Adrenal gland (tissue), 12 donors: ENCODE data around the gene NDUFV2. TPM values are rescaled to one million over a fixed set of nuclear protein-coding genes. Genes with fewer than 3 reads are reported as not detected.

Source experiments
- DNase-seq, 7 donors: peaks; one replicate each; pipeline ENCODE4 v3.0.0-alpha.2; 2019 to 2020
- H3K27ac ChIP-seq, 5 donors: fragments of 200-600 bp; sonication (generic) in 4 of 5; 1 replicate in 3 of 5; 2 replicates in 2 of 5; pipeline versions ENCODE4 v1.5.1 to v1.8.0; 2016 to 2020; ENCODE audit warnings: mild to moderate bottlenecking in 1 of 5
- H3K27me3 ChIP-seq: fragments of 200-600 bp; 2 replicates; pipeline ENCODE4 v1.8.0; 2021
- H3K36me3 ChIP-seq, 2 donors: fragments of 200-600 bp; replicated peaks in 1 of 2; 1 replicate in 1 of 2; 2 replicates in 1 of 2; pipeline versions ENCODE4 v1.5.1 to v1.8.0; 2018 to 2022
- H3K4me1 ChIP-seq, 2 donors: fragments of 200-600 bp; replicated peaks in 1 of 2; 1 replicate in 1 of 2; 2 replicates in 1 of 2; pipeline versions ENCODE4 v1.5.1 to v1.8.0; 2018 to 2021
- H3K4me3 ChIP-seq, 4 donors: fragments of 200-600 bp; sonication (generic) in 3 of 4; one replicate each; pipeline ENCODE4 v1.5.1; 2016 to 2018
- H3K9me3 ChIP-seq, 3 donors: fragments of 200-600 bp; sonication (generic) in 1 of 3; replicated peaks in 1 of 3; 1 replicate in 2 of 3; 2 replicates in 1 of 3; pipeline versions ENCODE4 v1.5.1 to v1.8.0; 2016 to 2021
- POLR2A ChIP-seq, 2 donors: fragments of 450-650 bp; IDR thresholded peaks; one replicate each; pipeline ENCODE4 v1.6.1; 2017; ENCODE audit warnings: antibody characterized with exemption in 2 of 2, mild to moderate bottlenecking in 2 of 2, moderate library complexity in 1 of 2
- WGBS, 4 donors: extraction: QIAGEN DNeasy Blood & Tissue Kit in 2 of 4; methylation state at CpG; one replicate each; pipeline versions ENCODE4 v1.1.5 to v1.1.7; 2013 to 2017; 5-methylcytosine and 5-hydroxymethylcytosine counted together
- intact Hi-C, 2 donors: fragments of 100-400 bp; cut with DNase I; formaldehyde crosslinking; loops; one replicate each; pipeline versions ENCODE4 v1.14.1 to v1.15.0; 2022 to 2023
- polyA plus RNA-seq, 3 donors: library from polyadenylated mRNA; stranded (reverse); fragments of 200-250 nt in 2 of 3; fragments of 350-450 nt in 1 of 3; fragmentation: Illumina TruSeq in 1 of 3; extraction: RNeasy Lipid Tissue Mini Kit (QIAGEN cat#74804) in 1 of 3; gene quantifications; one replicate each; pipeline ENCODE4 v1.2.3, GENCODE V29; 2013 to 2014
- total RNA-seq, 9 donors: library from RNA; depleted of rRNA in 4 of 9; stranded (reverse); fragments of >200 nt in 4 of 9; fragments of 120-200 nt in 1 of 9; fragmentation: NEBNext Ultra II Directional in 1 of 9; extraction: Animal tissue kit (Norgen Biotek cat#: 25700) in 1 of 9; gene quantifications; one replicate each; pipeline versions ENCODE4 v1.1.0 to v1.2.4, GENCODE V29; 2013 to 2023
- TF ChIP-seq, protein P1 (sequence below), 6 experiments: fragments of 450-650 bp in 4 of 6; fragments of 200-600 bp in 2 of 6; sonication (generic) in 1 of 6; IDR thresholded peaks; 1 replicate in 5 of 6; 2 replicates in 1 of 6; pipeline versions ENCODE4 v1.5.1 to v1.8.0; 2016 to 2021; ENCODE audit warnings: antibody characterized with exemption in 6 of 6, mild to moderate bottlenecking in 2 of 6, moderate library complexity in 1 of 6
- donor health status: healthy with polysubstance abuse.
- donor health status: Bipolar disorder and iron deficiency.
- donor health status: DM: yes; HTN: yes; CAD: no.
- donor health status: DM: no; HTN: no; CAD: no.
- donor health status: DM: no; HTN: no; CAD: no.
- donor health status: DM: yes; HTN: yes; CAD: no.

Gene NDUFV2
- total and polyA plus RNA-seq, 12 donors, result 130 to 569 (median 219) TPM

DNA sequence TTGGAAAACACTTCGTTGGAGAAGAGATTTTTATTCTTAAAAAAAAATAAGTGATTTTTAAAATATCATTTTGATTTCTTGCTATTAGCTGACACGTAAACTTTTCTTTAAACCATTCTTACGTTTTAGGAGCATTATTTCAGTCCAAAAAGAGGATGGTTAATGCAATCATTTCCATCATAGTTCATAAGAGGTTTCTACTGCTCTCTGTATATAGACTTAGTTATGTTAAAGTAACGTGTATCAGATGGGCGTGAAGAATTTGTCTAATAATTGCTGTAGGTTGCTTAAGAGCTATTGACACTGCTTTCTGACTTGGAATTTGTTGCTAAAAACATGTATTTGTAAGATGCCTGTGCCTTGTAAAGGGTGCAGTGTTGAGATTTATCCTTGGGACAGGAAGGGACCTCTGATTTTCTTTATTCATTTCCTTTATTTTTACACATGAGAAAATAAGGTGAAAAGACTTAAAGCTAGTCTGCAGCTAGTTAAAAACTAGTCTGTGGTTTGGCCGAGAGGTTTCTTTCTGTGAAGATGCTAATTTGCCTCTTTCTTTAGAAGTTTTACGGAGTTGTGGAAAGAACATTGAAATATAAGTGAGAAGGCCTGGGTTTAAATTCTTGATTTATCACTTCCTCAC is 37.0 kb downstream of the NDUFV2 start:
- H3K4me3 ChIP-seq, result peak overlapping the region in 1 of 4 donors; percentile 80
- peaks cover 0 to 6% of the 10 kb centered on the region in 2 donors for H3K36me3 ChIP-seq
- WGBS, 4 donors, result 64 to 78% (median 68%) methylated on average over 7 of the region's 7 CpGs
- peaks cover 24 to 74% of the 10 kb centered on the region in 2 donors for H3K4me1 ChIP-seq
- no peak for DNase-seq
- TF ChIP-seq, protein P1, sequence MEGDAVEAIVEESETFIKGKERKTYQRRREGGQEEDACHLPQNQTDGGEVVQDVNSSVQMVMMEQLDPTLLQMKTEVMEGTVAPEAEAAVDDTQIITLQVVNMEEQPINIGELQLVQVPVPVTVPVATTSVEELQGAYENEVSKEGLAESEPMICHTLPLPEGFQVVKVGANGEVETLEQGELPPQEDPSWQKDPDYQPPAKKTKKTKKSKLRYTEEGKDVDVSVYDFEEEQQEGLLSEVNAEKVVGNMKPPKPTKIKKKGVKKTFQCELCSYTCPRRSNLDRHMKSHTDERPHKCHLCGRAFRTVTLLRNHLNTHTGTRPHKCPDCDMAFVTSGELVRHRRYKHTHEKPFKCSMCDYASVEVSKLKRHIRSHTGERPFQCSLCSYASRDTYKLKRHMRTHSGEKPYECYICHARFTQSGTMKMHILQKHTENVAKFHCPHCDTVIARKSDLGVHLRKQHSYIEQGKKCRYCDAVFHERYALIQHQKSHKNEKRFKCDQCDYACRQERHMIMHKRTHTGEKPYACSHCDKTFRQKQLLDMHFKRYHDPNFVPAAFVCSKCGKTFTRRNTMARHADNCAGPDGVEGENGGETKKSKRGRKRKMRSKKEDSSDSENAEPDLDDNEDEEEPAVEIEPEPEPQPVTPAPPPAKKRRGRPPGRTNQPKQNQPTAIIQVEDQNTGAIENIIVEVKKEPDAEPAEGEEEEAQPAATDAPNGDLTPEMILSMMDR (IDR thresholded peaks at IDR 0.05), result no peak
- no peak for TF ChIP-seq POLR2A (IDR thresholded peaks at IDR 0.05)
- H3K9me3 ChIP-seq, result no peaks in the 10 kb centered on the region
- no peak overlapping the region for H3K27ac ChIP-seq
- no peaks in the 10 kb centered on the region for H3K27me3 ChIP-seq
- intact Hi-C loops, result no loop called here

DNA sequence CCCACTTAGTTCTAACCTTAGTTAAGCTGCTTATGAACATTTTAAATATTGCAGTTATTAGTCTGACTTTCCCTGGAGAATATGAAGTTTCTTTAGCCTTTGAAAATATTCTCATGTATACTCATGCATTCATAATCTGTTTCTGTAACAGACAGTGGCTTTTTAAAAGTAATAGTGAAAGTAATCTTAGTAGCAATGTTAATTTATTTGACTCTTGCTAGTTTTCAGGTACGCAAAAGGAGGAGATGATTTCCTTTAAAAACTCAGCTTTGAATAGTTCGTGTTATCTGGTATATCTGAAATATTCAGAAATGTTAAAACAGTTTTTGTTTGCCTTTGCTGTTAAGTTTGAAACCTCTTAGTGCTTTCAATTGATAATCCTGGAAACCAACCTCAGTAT is 37.9 kb downstream of the NDUFV2 start:
- intact Hi-C loops, result no loop called here
- no peak for DNase-seq
- TF ChIP-seq, protein P1 (IDR thresholded peaks at IDR 0.05), result no peak
- TF ChIP-seq POLR2A (IDR thresholded peaks at IDR 0.05), result no peak
- Histone ChIP-seq H3K36me3 (no peaks in the 10 kb centered on the region), H3K4me1 (peaks cover 22 to 75% of the 10 kb centered on the region in 2 donors), H3K27ac (no peak overlapping the region), H3K4me3 (peak overlapping the region in 1 of 4 donors; percentile 22), H3K27me3 (no peaks in the 10 kb centered on the region), H3K9me3 (no peaks in the 10 kb centered on the region)
- 51 to 57% (median 55%) methylated on average over 2 of the region's 2 CpGs for WGBS, 4 donors

DNA sequence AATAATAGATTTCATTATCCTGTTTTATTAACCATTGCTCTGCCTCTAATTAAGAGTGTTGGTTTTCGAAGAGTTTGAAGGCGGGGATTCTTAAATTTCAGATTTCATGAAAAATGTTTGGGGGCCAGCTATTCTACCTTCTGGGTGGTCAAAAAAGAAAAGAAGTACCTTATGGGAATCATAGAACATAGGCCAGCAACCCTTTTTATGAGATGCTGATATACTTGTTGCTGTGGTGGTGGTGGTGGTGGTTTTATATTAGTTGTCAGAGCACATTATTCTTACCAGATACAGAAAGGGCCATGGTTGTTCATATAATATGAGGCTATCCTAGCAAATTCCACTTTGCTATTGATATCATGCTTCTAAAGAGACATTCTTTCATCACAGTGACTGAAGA is 38.5 kb downstream of the NDUFV2 start:
- TF ChIP-seq POLR2A (IDR thresholded peaks at IDR 0.05), result no peak
- TF ChIP-seq, protein P1 (IDR thresholded peaks at IDR 0.05), result no peak
- H3K9me3 ChIP-seq, result no peaks in the 10 kb centered on the region
- no peaks in the 10 kb centered on the region for H3K36me3 ChIP-seq
- intact Hi-C loops, result no loop called here
- WGBS, 4 donors, result 97 to 100% (median 98%) methylated on average over 2 of the region's 2 CpGs
- DNase-seq, result no peak
- peaks cover 18 to 77% of the 10 kb centered on the region in 2 donors for H3K4me1 ChIP-seq
- no peak overlapping the region for H3K4me3 ChIP-seq
- no peaks in the 10 kb centered on the region for H3K27me3 ChIP-seq
- no peak overlapping the region for H3K27ac ChIP-seq

DNA sequence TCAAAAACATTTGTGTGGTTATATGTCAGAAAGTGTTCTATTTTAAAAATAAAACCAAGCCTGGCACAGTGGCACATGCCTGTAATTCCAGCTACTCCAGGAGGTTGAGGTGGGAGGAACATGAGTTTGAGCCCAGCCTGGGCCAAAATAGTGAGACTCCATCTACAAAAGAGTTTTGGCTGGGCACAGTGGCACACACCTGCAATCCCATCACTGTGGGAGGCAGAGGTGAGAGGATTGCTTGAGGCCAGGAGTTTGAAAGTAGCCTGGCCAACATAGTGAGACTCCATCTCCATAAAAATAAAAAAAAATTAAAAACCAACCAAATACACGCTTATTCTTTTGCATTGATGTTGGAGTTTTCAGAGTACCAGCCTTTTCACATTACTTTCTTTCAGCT is 43.7 kb downstream of the NDUFV2 start:
- TF ChIP-seq POLR2A (IDR thresholded peaks at IDR 0.05), result no peak
- TF ChIP-seq, protein P1 (IDR thresholded peaks at IDR 0.05), result no peak
- H3K27me3 ChIP-seq, result no peaks in the 10 kb centered on the region
- no peaks in the 10 kb centered on the region for H3K9me3 ChIP-seq
- no peaks in the 10 kb centered on the region for H3K36me3 ChIP-seq
- no peak for DNase-seq
- H3K4me3 ChIP-seq, result no peak overlapping the region
- H3K4me1 ChIP-seq, result peaks cover 0 to 75% of the 10 kb centered on the region in 2 donors
- no peak overlapping the region for H3K27ac ChIP-seq
- intact Hi-C loops, result loop anchor here in 1 of 2 donors (5.0 kb wide), 1 partner anchor 74 kb away; no protein-coding TSS in a partner anchor
- WGBS, 4 donors, result 88 to 95% (median 93%) methylated on average over 1 of the region's 1 CpG
